Mesenteric fat pad (tissue), 1 donor: ENCODE results near the gene C22orf39. TPM values are rescaled to one million over a fixed set of nuclear protein-coding genes. Genes with fewer than 3 reads are reported as not detected.

Experiments used
- DNase-seq: peaks from one replicate; pipeline ENCODE4 v3.0.0-alpha.2; 2020; ENCODE audit warnings: low spot score
- total RNA-seq: library from RNA; stranded (reverse); fragmentation: NEBNext Ultra II Directional; extraction: Animal tissue kit (Norgen Biotek cat#: 25700); gene quantifications from one replicate; pipeline ENCODE4 v1.2.1, GENCODE V29; 2021
- donor health status: DM: yes; HTN: yes; CAD: no.

Gene C22orf39
- total RNA-seq, 1 donor from 2014 or later: 26.3 TPM

GRCh38 chr22:19404676-19405075, 42.8 kb downstream of the C22orf39 start:
- no peak for DNase-seq

- no peak for DNase-seq
Observed at GRCh38 chr22:19402642-19403191, 44.8 kb downstream of the C22orf39 start.

- no peak for DNase-seq
Observed at GRCh38 chr22:19401483-19401882, 46.0 kb downstream of the C22orf39 start.

GRCh38 chr22:19400881-19401280, 46.6 kb downstream of the C22orf39 start:
- DNase-seq: no peak

- no peak for DNase-seq
Observed at GRCh38 chr22:19398652-19399051, 48.9 kb downstream of the C22orf39 start.

- no peak for DNase-seq
Observed at GRCh38 chr22:19398206-19398605, 49.3 kb downstream of the C22orf39 start.

GRCh38 chr22:19397734-19398104, 49.8 kb downstream of the C22orf39 start:
- DNase-seq: no peak

GRCh38 chr22:19396934-19397733, 50.4 kb downstream of the C22orf39 start:
- DNase-seq: no peak

GRCh38 chr22:19396561-19396933, 51.0 kb downstream of the C22orf39 start:
- DNase-seq: no peak

- DNase-seq: no peak
Observed at GRCh38 chr22:19395276-19395675, 52.2 kb downstream of the C22orf39 start.

- no peak for DNase-seq
Observed at GRCh38 chr22:19394274-19395050, 53.0 kb downstream of the C22orf39 start.

- no peak for DNase-seq
Observed at GRCh38 chr22:19393704-19394103, 53.8 kb downstream of the C22orf39 start.

Other genes with a start within 250 kb of the C22orf39 start
- gene CLTCL1, start 156.0 kb downstream of the C22orf39 start, total RNA-seq: 10.9 TPM
- 29.2 TPM for gene HIRA, start 16.0 kb downstream of the C22orf39 start, total RNA-seq
- gene MRPL40, start 15.2 kb downstream of the C22orf39 start, total RNA-seq: 25.8 TPM
- gene UFD1, start 31.5 kb upstream of the C22orf39 start, total RNA-seq: 55.4 TPM
- not detected for gene CDC45, start 32.2 kb upstream of the C22orf39 start, total RNA-seq
- 151 TPM for gene CLDN5, start 76.7 kb upstream of the C22orf39 start, total RNA-seq